ENCODE data around the gene TMPRSS12.
"Not testable (repeated sequence)": the region's sequence is repeated elsewhere in the genome, so short reads cannot be mapped to it uniquely, and the experiment has no call there.

TMPRSS12 gene

GRCh38 chr12:50855679-50856078, 13.0 kb downstream of the TMPRSS12 start:
- 100% methylated on average over 2 of the region's 2 CpGs for WGBS (ENCODE audit: insufficient coverage)
- H3K27me3 ChIP-seq (replicated peaks in 2 of 5; ENCODE audit: control insufficient read depth in 4 of 5, insufficient read depth in 5 of 5, low read length in 4 of 5); H3K36me3 ChIP-seq (ENCODE audit: control insufficient read depth in 4 of 4, insufficient read depth in 4 of 4, low read length in 3 of 4); CTCF ChIA-PET; H3K4me1 ChIP-seq (ENCODE audit: control extremely low read depth in 1 of 4, control insufficient read depth in 4 of 4, insufficient read depth in 4 of 4, low read length in 3 of 4); POLR2A ChIA-PET; H3K27ac ChIP-seq (ENCODE audit: insufficient read depth in 1 of 2, low read depth in 1 of 2, low read length in 2 of 2, poor library complexity in 1 of 2, severe bottlenecking in 2 of 2); H3K4me3 ChIP-seq (ENCODE audit: control insufficient read depth in 1 of 7, extremely low read depth in 1 of 7, insufficient read depth in 4 of 7, low read depth in 2 of 7, low read length in 6 of 7); H3K9me3 ChIP-seq (ENCODE audit: control extremely low read depth in 1 of 5, control insufficient read depth in 4 of 5, insufficient read depth in 2 of 5, low read depth in 1 of 5, low read length in 4 of 5); DNase-seq: not testable (repeated sequence)

GRCh38 chr12:50859621-50860310, 17.0 kb downstream of the TMPRSS12 start:
- H3K36me3 ChIP-seq (ENCODE audit: control insufficient read depth in 4 of 4, insufficient read depth in 4 of 4, low read length in 3 of 4): no peaks in the 10 kb centered on the region
- no peak overlapping the region for H3K27ac ChIP-seq (ENCODE audit: insufficient read depth in 1 of 2, low read depth in 1 of 2, low read length in 2 of 2, poor library complexity in 1 of 2, severe bottlenecking in 2 of 2)
- H3K9me3 ChIP-seq (ENCODE audit: control extremely low read depth in 1 of 5, control insufficient read depth in 4 of 5, insufficient read depth in 2 of 5, low read depth in 1 of 5, low read length in 4 of 5): peaks cover 0 to 3% (median 0%) of the 10 kb centered on the region in 5 experiments
- CTCF ChIA-PET: interaction anchor here (1.1 kb wide), 1 partner anchor 16 kb away, joined by 3 read pairs; no protein-coding TSS in a partner anchor
- 100% methylated on average over 2 of the region's 4 CpGs for WGBS (ENCODE audit: insufficient coverage)
- no peak for DNase-seq
- no peak overlapping the region for H3K4me3 ChIP-seq (ENCODE audit: control insufficient read depth in 1 of 7, extremely low read depth in 1 of 7, insufficient read depth in 4 of 7, low read depth in 2 of 7, low read length in 6 of 7)
- POLR2A ChIA-PET: no interaction called here
- peaks cover 0 to 3% (median 0%) of the 10 kb centered on the region in 4 experiments for H3K4me1 ChIP-seq (ENCODE audit: control extremely low read depth in 1 of 4, control insufficient read depth in 4 of 4, insufficient read depth in 4 of 4, low read length in 3 of 4)
- no peaks in the 10 kb centered on the region for H3K27me3 ChIP-seq (replicated peaks in 2 of 5; ENCODE audit: control insufficient read depth in 4 of 5, insufficient read depth in 5 of 5, low read length in 4 of 5)

- H3K4me1 ChIP-seq (ENCODE audit: control extremely low read depth in 1 of 4, control insufficient read depth in 4 of 4, insufficient read depth in 4 of 4, low read length in 3 of 4): peaks cover 0 to 2% (median 0%) of the 10 kb centered on the region in 4 experiments
- no peaks in the 10 kb centered on the region for H3K27me3 ChIP-seq (replicated peaks in 2 of 5; ENCODE audit: control insufficient read depth in 4 of 5, insufficient read depth in 5 of 5, low read length in 4 of 5)
- POLR2A ChIA-PET: no interaction called here
- no peak overlapping the region for H3K4me3 ChIP-seq (ENCODE audit: control insufficient read depth in 1 of 7, extremely low read depth in 1 of 7, insufficient read depth in 4 of 7, low read depth in 2 of 7, low read length in 6 of 7)
- no peak overlapping the region for H3K27ac ChIP-seq (ENCODE audit: insufficient read depth in 1 of 2, low read depth in 1 of 2, low read length in 2 of 2, poor library complexity in 1 of 2, severe bottlenecking in 2 of 2)
- 98% methylated on average over 4 of the region's 6 CpGs for WGBS (ENCODE audit: insufficient coverage)
- peaks cover 0 to 17% (median 0%) of the 10 kb centered on the region in 5 experiments for H3K9me3 ChIP-seq (ENCODE audit: control extremely low read depth in 1 of 5, control insufficient read depth in 4 of 5, insufficient read depth in 2 of 5, low read depth in 1 of 5, low read length in 4 of 5)
- no peak for DNase-seq
- H3K36me3 ChIP-seq (ENCODE audit: control insufficient read depth in 4 of 4, insufficient read depth in 4 of 4, low read length in 3 of 4): no peaks in the 10 kb centered on the region
- CTCF ChIA-PET: interaction anchor here (1.0 kb wide), 1 partner anchor 36 kb away, joined by 3 read pairs; no protein-coding TSS in a partner anchor
Measured at GRCh38 chr12:50862316-50862715, 19.6 kb downstream of the TMPRSS12 start.

GRCh38 chr12:50865266-50865665, 22.5 kb downstream of the TMPRSS12 start:
- CTCF ChIA-PET: interaction anchor here (2.1 kb wide), 1 partner anchor 8 kb away, joined by 4 read pairs; no protein-coding TSS in a partner anchor
- no peak for DNase-seq

GRCh38 chr12:50868881-50869280, 26.2 kb downstream of the TMPRSS12 start:
- no CpG with 5 or more reads among the region's 2 CpGs for WGBS (ENCODE audit: insufficient coverage)
- peaks cover 0 to 19% (median 0%) of the 10 kb centered on the region in 5 experiments for H3K9me3 ChIP-seq (ENCODE audit: control extremely low read depth in 1 of 5, control insufficient read depth in 4 of 5, insufficient read depth in 2 of 5, low read depth in 1 of 5, low read length in 4 of 5)
- POLR2A ChIA-PET: not testable (repeated sequence)

More at GRCh38 chr12:50865266-50865665, 22.5 kb downstream of the TMPRSS12 start:
- H3K9me3 ChIP-seq (ENCODE audit: control extremely low read depth in 1 of 5, control insufficient read depth in 4 of 5, insufficient read depth in 2 of 5, low read depth in 1 of 5, low read length in 4 of 5): peaks cover 0 to 17% (median 0%) of the 10 kb centered on the region in 5 experiments
- no CpG with 5 or more reads among the region's 3 CpGs for WGBS (ENCODE audit: insufficient coverage)
- no peaks in the 10 kb centered on the region for H3K4me1 ChIP-seq (ENCODE audit: control extremely low read depth in 1 of 4, control insufficient read depth in 4 of 4, insufficient read depth in 4 of 4, low read length in 3 of 4)
- POLR2A ChIA-PET: no interaction called here
- no peaks in the 10 kb centered on the region for H3K27me3 ChIP-seq (replicated peaks in 2 of 5; ENCODE audit: control insufficient read depth in 4 of 5, insufficient read depth in 5 of 5, low read length in 4 of 5)
- no peaks in the 10 kb centered on the region for H3K36me3 ChIP-seq (ENCODE audit: control insufficient read depth in 4 of 4, insufficient read depth in 4 of 4, low read length in 3 of 4)
- H3K4me3 ChIP-seq (ENCODE audit: control insufficient read depth in 1 of 7, extremely low read depth in 1 of 7, insufficient read depth in 4 of 7, low read depth in 2 of 7, low read length in 6 of 7): no peak overlapping the region
- H3K27ac ChIP-seq (ENCODE audit: insufficient read depth in 1 of 2, low read depth in 1 of 2, low read length in 2 of 2, poor library complexity in 1 of 2, severe bottlenecking in 2 of 2): no peak overlapping the region

GRCh38 chr12:50882563-50882962, 39.8 kb downstream of the TMPRSS12 start:
- CTCF ChIA-PET: no interaction called here
- POLR2A ChIA-PET: no interaction called here
- Histone ChIP-seq H3K27ac (ENCODE audit: insufficient read depth in 1 of 2, low read depth in 1 of 2, low read length in 2 of 2, poor library complexity in 1 of 2, severe bottlenecking in 2 of 2) (no peak overlapping the region), H3K4me1 (ENCODE audit: control extremely low read depth in 1 of 4, control insufficient read depth in 4 of 4, insufficient read depth in 4 of 4, low read length in 3 of 4) (no peaks in the 10 kb centered on the region), H3K9me3 (ENCODE audit: control extremely low read depth in 1 of 5, control insufficient read depth in 4 of 5, insufficient read depth in 2 of 5, low read depth in 1 of 5, low read length in 4 of 5) (peaks cover 0 to 7% (median 1%) of the 10 kb centered on the region in 5 experiments), H3K36me3 (ENCODE audit: control insufficient read depth in 4 of 4, insufficient read depth in 4 of 4, low read length in 3 of 4) (no peaks in the 10 kb centered on the region), H3K27me3 (replicated peaks in 2 of 5; ENCODE audit: control insufficient read depth in 4 of 5, insufficient read depth in 5 of 5, low read length in 4 of 5) (no peaks in the 10 kb centered on the region), H3K4me3 (ENCODE audit: control insufficient read depth in 1 of 7, extremely low read depth in 1 of 7, insufficient read depth in 4 of 7, low read depth in 2 of 7, low read length in 6 of 7) (no peak overlapping the region)
- WGBS (ENCODE audit: insufficient coverage): no CpG with 5 or more reads among the region's 3 CpGs
- DNase-seq: peak in 2 of 3 donors; percentile 19 to 20

More at GRCh38 chr12:50868881-50869280, 26.2 kb downstream of the TMPRSS12 start:
- H3K4me1 ChIP-seq (ENCODE audit: control extremely low read depth in 1 of 4, control insufficient read depth in 4 of 4, insufficient read depth in 4 of 4, low read length in 3 of 4); H3K36me3 ChIP-seq (ENCODE audit: control insufficient read depth in 4 of 4, insufficient read depth in 4 of 4, low read length in 3 of 4); H3K4me3 ChIP-seq (ENCODE audit: control insufficient read depth in 1 of 7, extremely low read depth in 1 of 7, insufficient read depth in 4 of 7, low read depth in 2 of 7, low read length in 6 of 7); DNase-seq; H3K27ac ChIP-seq (ENCODE audit: insufficient read depth in 1 of 2, low read depth in 1 of 2, low read length in 2 of 2, poor library complexity in 1 of 2, severe bottlenecking in 2 of 2); CTCF ChIA-PET; H3K27me3 ChIP-seq (replicated peaks in 2 of 5; ENCODE audit: control insufficient read depth in 4 of 5, insufficient read depth in 5 of 5, low read length in 4 of 5): not testable (repeated sequence)

- no peak overlapping the region for H3K27ac ChIP-seq (ENCODE audit: insufficient read depth in 1 of 2, low read depth in 1 of 2, low read length in 2 of 2, poor library complexity in 1 of 2, severe bottlenecking in 2 of 2)
- no peak for DNase-seq
- POLR2A ChIA-PET: no interaction called here
- no peaks in the 10 kb centered on the region for H3K36me3 ChIP-seq (ENCODE audit: control insufficient read depth in 4 of 4, insufficient read depth in 4 of 4, low read length in 3 of 4)
- H3K9me3 ChIP-seq (ENCODE audit: control extremely low read depth in 1 of 5, control insufficient read depth in 4 of 5, insufficient read depth in 2 of 5, low read depth in 1 of 5, low read length in 4 of 5): peaks cover 0 to 7% (median 1%) of the 10 kb centered on the region in 5 experiments
- H3K4me1 ChIP-seq (ENCODE audit: control extremely low read depth in 1 of 4, control insufficient read depth in 4 of 4, insufficient read depth in 4 of 4, low read length in 3 of 4): no peaks in the 10 kb centered on the region
- CTCF ChIA-PET: no interaction called here
- H3K4me3 ChIP-seq (ENCODE audit: control insufficient read depth in 1 of 7, extremely low read depth in 1 of 7, insufficient read depth in 4 of 7, low read depth in 2 of 7, low read length in 6 of 7): no peak overlapping the region
- 100% methylated on average over 1 of the region's 3 CpGs for WGBS (ENCODE audit: insufficient coverage)
- no peaks in the 10 kb centered on the region for H3K27me3 ChIP-seq (replicated peaks in 2 of 5; ENCODE audit: control insufficient read depth in 4 of 5, insufficient read depth in 5 of 5, low read length in 4 of 5)
Measured at GRCh38 chr12:50887191-50887590, 44.5 kb downstream of the TMPRSS12 start.
